Chondrocyte (in vitro differentiated cells): Measurements from ENCODE around the gene IRF7. TPM values are rescaled to one million over a fixed set of nuclear protein-coding genes. Genes with fewer than 3 reads are reported as not detected.

Source experiments
- DNase-seq: peaks from one replicate; pipeline ENCODE4 v3.0.0; 2021; ENCODE audit warnings: mixed read lengths, low spot score
- H3K27ac Mint-ChIP-seq: one replicate; pipeline ENCODE4 v1.8.0; 2021; ENCODE audit warnings: mild to moderate bottlenecking, moderate library complexity, mixed read lengths; ENCODE audit not compliant: unreplicated experiment
- H3K27me3 Mint-ChIP-seq: 2 replicates; pipeline ENCODE4 v1.8.0; 2021; ENCODE audit warnings: low read depth, mixed read lengths
- H3K36me3 Mint-ChIP-seq: 2 replicates; pipeline ENCODE4 v1.8.0; 2021; ENCODE audit warnings: low read depth, mixed read lengths
- H3K4me1 Mint-ChIP-seq: 2 replicates; pipeline ENCODE4 v1.8.0; 2021; ENCODE audit warnings: low read depth, mild to moderate bottlenecking, mixed read lengths
- H3K4me3 Mint-ChIP-seq: one replicate; pipeline ENCODE4 v1.8.0; 2021; ENCODE audit warnings: mild to moderate bottlenecking, moderate library complexity, mixed read lengths; ENCODE audit not compliant: unreplicated experiment
- H3K9me3 Mint-ChIP-seq: 2 replicates; pipeline ENCODE4 v1.8.0; 2021; ENCODE audit warnings: low read depth, mixed read lengths
- CTCF ChIP-seq: fragments of 200-600 bp; sonication (generic); IDR thresholded peaks from 2 replicates; pipeline ENCODE4 v1.5.0; 2021; ENCODE audit warnings: antibody characterized with exemption, mild to moderate bottlenecking, moderate library complexity
- total RNA-seq: library from RNA; stranded (reverse); gene quantifications from 3 replicates; pipeline ENCODE4 v1.2.1, GENCODE V29; 2021

The IRF7 gene
- total RNA-seq, 1 donor from 2014 or later = 11.4 TPM

GRCh38 chr11:639332-639955 is 23.7 kb upstream of the IRF7 start:
- H3K27me3 Mint-ChIP-seq = no peaks in the 10 kb centered on the region

GRCh38 chr11:638631-639331 is 23.0 kb upstream of the IRF7 start:
- peak overlapping the region; percentile 45 for H3K27ac Mint-ChIP-seq
- H3K36me3 Mint-ChIP-seq = no peaks in the 10 kb centered on the region
- no peak overlapping the region for H3K4me3 Mint-ChIP-seq
- no peak for TF ChIP-seq CTCF
- H3K27me3 Mint-ChIP-seq = no peaks in the 10 kb centered on the region
- H3K4me1 Mint-ChIP-seq = peaks cover 14% of the 10 kb centered on the region
- DNase-seq = no peak
- no peaks in the 10 kb centered on the region for H3K9me3 Mint-ChIP-seq

More at GRCh38 chr11:639332-639955, 23.7 kb upstream of the IRF7 start:
- H3K9me3 Mint-ChIP-seq = no peaks in the 10 kb centered on the region
- no peak for DNase-seq
- TF ChIP-seq CTCF = no peak
- H3K4me1 Mint-ChIP-seq = peaks cover 14% of the 10 kb centered on the region
- no peak overlapping the region for H3K27ac Mint-ChIP-seq
- peaks cover 2% of the 10 kb centered on the region for H3K36me3 Mint-ChIP-seq
- no peak overlapping the region for H3K4me3 Mint-ChIP-seq

GRCh38 chr11:637593-638521 is 22.1 kb upstream of the IRF7 start:
- Mint-ChIP-seq H3K4me1 (peaks cover 14% of the 10 kb centered on the region), H3K4me3 (peak overlapping the region; percentile 59), H3K9me3 (no peaks in the 10 kb centered on the region), H3K36me3 (no peaks in the 10 kb centered on the region), H3K27ac (peak overlapping the region; percentile 15), H3K27me3 (no peaks in the 10 kb centered on the region)
- peak; percentile 95 for DNase-seq
- peak; percentile 11 for TF ChIP-seq CTCF

GRCh38 chr11:637333-637592 is 21.5 kb upstream of the IRF7 start:
- Mint-ChIP-seq H3K27ac (no peak overlapping the region), H3K27me3 (no peaks in the 10 kb centered on the region), H3K4me3 (peak overlapping the region; percentile 59), H3K4me1 (peaks cover 14% of the 10 kb centered on the region), H3K9me3 (no peaks in the 10 kb centered on the region), H3K36me3 (no peaks in the 10 kb centered on the region)
- TF ChIP-seq CTCF = no peak
- no peak for DNase-seq
